ENCODE measurements around the gene GIMAP8. TPM values are rescaled to one million over a fixed set of nuclear protein-coding genes. Genes with fewer than 3 reads are reported as not detected.

Gene GIMAP8
- total and polyA plus RNA-seq, 4 experiments from 2014 or later, result 9.8 to 62.5 (median 49.5) TPM

DNA sequence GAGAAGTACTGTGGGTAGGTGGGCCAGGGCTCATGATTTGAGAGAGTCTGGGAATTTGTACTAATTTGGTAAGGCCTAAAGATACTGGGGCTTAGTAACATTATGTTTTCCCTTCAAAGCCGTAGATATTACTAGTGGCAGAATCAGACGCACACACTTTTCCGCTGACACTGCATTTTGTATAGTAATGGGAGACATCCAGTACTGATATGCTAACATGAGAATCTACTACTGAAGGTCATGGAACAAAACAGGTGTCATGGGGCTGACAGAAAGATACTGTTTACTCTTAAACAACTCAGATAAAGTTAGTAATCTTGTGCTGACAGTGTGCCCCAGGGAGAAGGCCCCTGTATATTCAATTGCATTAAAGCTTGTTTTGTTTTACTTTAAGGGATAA is 53.2 kb downstream of the GIMAP8 start:
- Histone ChIP-seq H3K9me3 (ENCODE audit: control insufficient read depth in 1 of 2, low read length in 2 of 2) (no peaks in the 10 kb centered on the region), H3K4me3 (ENCODE audit: low read length in 2 of 2) (no peak overlapping the region), H3K4me1 (ENCODE audit: insufficient read depth, low read length) (peaks cover 63% of the 10 kb centered on the region), H3K27ac (ENCODE audit: low read depth, low read length) (peak overlapping the region; percentile 51), H3K27me3 (ENCODE audit: insufficient read depth, low read length) (no peaks in the 10 kb centered on the region), H3K36me3 (ENCODE audit: insufficient read depth, low read length) (no peaks in the 10 kb centered on the region)
- Mint-ChIP-seq H3K36me3 (peaks cover 19 to 26% of the 10 kb centered on the region in 2 donors), H3K4me1 (peaks cover 67 to 95% (median 83%) of the 10 kb centered on the region in 4 donors), H3K9me3 (peaks cover 0 to 29% (median 21%) of the 10 kb centered on the region in 8 donors), H3K27me3 (no peaks in the 10 kb centered on the region), H3K27ac (peak overlapping the region; percentile 84 to 99 (median 92)), H3K4me3 (peak overlapping the region; percentile 62 to 86 (median 75))
- CTCF ChIA-PET (ENCODE audit: partially characterized antibody), result interaction anchor here (0.9 to 2.2 kb wide), 4 partner anchors 11 to 54 kb away, joined by 3 to 12 read pairs (median 8); partner anchors contain the start of gene GIMAP7
- intact Hi-C loops (cut with micrococcal nuclease), result no loop called here
- POLR2A ChIA-PET (ENCODE audit: partially characterized antibody), result interaction anchor here (0.8 to 10.4 kb wide), 13 partner anchors 11 to 251 kb away, joined by 3 to 280 read pairs (median 8); partner anchors contain the start of genes GIMAP4, GIMAP7 and GIMAP8
- DNase-seq, result peak in 2 of 5 donors; percentile 28 to 72

GRCh38 chr7:150507947-150508602 is 57.6 kb downstream of the GIMAP8 start:
- Histone ChIP-seq H3K36me3 (ENCODE audit: insufficient read depth, low read length) (no peaks in the 10 kb centered on the region), H3K4me3 (ENCODE audit: low read length in 2 of 2) (peak overlapping the region; percentile 4 to 28), H3K4me1 (ENCODE audit: insufficient read depth, low read length) (peaks cover 95% of the 10 kb centered on the region), H3K27ac (ENCODE audit: low read depth, low read length) (peak overlapping the region; percentile 61), H3K9me3 (ENCODE audit: control insufficient read depth in 1 of 2, low read length in 2 of 2) (no peaks in the 10 kb centered on the region), H3K27me3 (ENCODE audit: insufficient read depth, low read length) (no peaks in the 10 kb centered on the region)
- Mint-ChIP-seq H3K27ac (peak overlapping the region; percentile 89 to 96 (median 93)), H3K9me3 (peaks cover 3 to 11% (median 9%) of the 10 kb centered on the region in 8 donors), H3K4me1 (peaks cover 78 to 97% (median 87%) of the 10 kb centered on the region in 4 donors), H3K36me3 (peaks cover 4 to 11% of the 10 kb centered on the region in 2 donors), H3K4me3 (peak overlapping the region; percentile 78 to 88 (median 85)), H3K27me3 (no peaks in the 10 kb centered on the region)
- CTCF ChIA-PET (ENCODE audit: partially characterized antibody), result interaction anchor here (0.8 to 2.9 kb wide), 9 partner anchors 23 to 249 kb away, joined by 3 to 10 read pairs (median 3); partner anchors contain the start of gene GIMAP8
- no peak for DNase-seq
- POLR2A ChIA-PET (ENCODE audit: partially characterized antibody), result interaction anchor here (0.9 to 10.4 kb wide), 17 partner anchors 7 to 230 kb away, joined by 3 to 280 read pairs (median 3); partner anchors contain the start of genes GIMAP4, GIMAP5, GIMAP7 and GIMAP8
- intact Hi-C loops (cut with micrococcal nuclease), result no loop called here

DNA sequence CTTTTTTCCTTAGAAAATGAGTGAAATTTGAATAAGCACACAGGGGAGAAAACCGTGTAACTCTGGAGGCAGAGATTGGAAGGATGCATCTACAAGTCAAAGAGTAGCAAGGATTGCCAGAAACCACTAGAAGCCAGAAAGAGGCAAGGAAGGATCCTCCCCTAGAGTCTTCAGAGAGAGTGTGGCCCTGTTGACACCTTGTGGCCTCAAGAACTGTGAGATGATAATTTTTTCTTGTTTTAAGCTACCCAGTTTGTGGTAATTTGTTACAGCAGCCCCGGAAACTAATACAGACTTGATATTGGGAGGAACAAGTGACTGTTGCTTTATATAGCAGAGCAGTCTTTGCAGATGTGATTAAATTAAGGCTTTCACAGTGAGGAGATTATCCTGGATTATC is 60.6 kb downstream of the GIMAP8 start:
- Mint-ChIP-seq H3K4me3 (peak overlapping the region; percentile 33 to 100 (median 64)), H3K36me3 (peaks cover 18 to 26% of the 10 kb centered on the region in 2 donors), H3K4me1 (peaks cover 62 to 87% (median 73%) of the 10 kb centered on the region in 4 donors), H3K27me3 (no peaks in the 10 kb centered on the region), H3K27ac (peak overlapping the region; percentile 62 to 99 (median 94)), H3K9me3 (peaks cover 3 to 16% (median 9%) of the 10 kb centered on the region in 8 donors)
- intact Hi-C loops (cut with micrococcal nuclease), result loop anchor here (5.0 kb wide), 2 partner anchors 154 to 166 kb away; no protein-coding TSS in a partner anchor
- DNase-seq, result peak in 1 of 5 donors; percentile 42
- H3K27me3 ChIP-seq (ENCODE audit: insufficient read depth, low read length), result no peaks in the 10 kb centered on the region
- H3K4me3 ChIP-seq (ENCODE audit: low read length in 2 of 2), result peak overlapping the region; percentile 1 to 32
- peaks cover 83% of the 10 kb centered on the region for H3K4me1 ChIP-seq (ENCODE audit: insufficient read depth, low read length)
- ChIA-PET POLR2A (ENCODE audit: partially characterized antibody) (interaction anchor here (0.8 to 13.3 kb wide), 19 partner anchors 9 to 244 kb away, joined by 3 to 1033 read pairs (median 7); partner anchors contain the start of genes GIMAP2, GIMAP4, GIMAP6 and GIMAP8), CTCF (ENCODE audit: partially characterized antibody) (interaction anchor here (0.8 to 7.8 kb wide), 10 partner anchors 24 to 246 kb away, joined by 3 to 146 read pairs (median 7); partner anchors contain the start of gene GIMAP8)
- no peaks in the 10 kb centered on the region for H3K36me3 ChIP-seq (ENCODE audit: insufficient read depth, low read length)
- H3K27ac ChIP-seq (ENCODE audit: low read depth, low read length), result peak overlapping the region; percentile 77
- no peaks in the 10 kb centered on the region for H3K9me3 ChIP-seq (ENCODE audit: control insufficient read depth in 1 of 2, low read length in 2 of 2)

DNA sequence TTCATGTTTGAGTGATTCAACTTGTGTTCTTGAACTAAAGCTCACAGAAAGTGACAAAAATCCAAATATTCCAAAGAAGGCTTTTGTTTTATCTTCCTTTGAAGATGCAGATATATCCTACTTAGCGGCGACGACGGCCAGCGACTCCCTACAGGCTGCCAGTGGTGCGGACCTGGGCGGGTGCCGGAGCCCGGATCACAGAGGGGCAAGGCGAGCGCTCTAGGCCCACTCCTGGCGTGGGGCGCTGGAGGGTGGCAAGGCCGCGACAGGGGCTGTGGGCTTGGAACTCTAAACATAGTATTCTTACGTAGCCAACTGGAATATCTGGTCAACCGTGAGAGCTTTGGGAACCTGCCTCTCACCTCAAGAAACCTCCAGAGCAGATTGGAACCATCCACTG is 63.3 kb downstream of the GIMAP8 start:
- Mint-ChIP-seq H3K27ac (peak overlapping the region; percentile 94 to 99 (median 97)), H3K4me1 (peaks cover 42 to 62% (median 50%) of the 10 kb centered on the region in 4 donors), H3K4me3 (peak overlapping the region; percentile 97 to 100 (median 100)), H3K36me3 (peaks cover 39 to 50% of the 10 kb centered on the region in 2 donors), H3K9me3 (peaks cover 3 to 16% (median 9%) of the 10 kb centered on the region in 8 donors), H3K27me3 (no peaks in the 10 kb centered on the region)
- peak overlapping the region; percentile 77 for H3K27ac ChIP-seq (ENCODE audit: low read depth, low read length)
- DNase-seq, result no peak
- H3K4me3 ChIP-seq (ENCODE audit: low read length in 2 of 2), result peak overlapping the region; percentile 92 to 99
- H3K4me1 ChIP-seq (ENCODE audit: insufficient read depth, low read length), result peaks cover 57% of the 10 kb centered on the region
- intact Hi-C loops (cut with micrococcal nuclease), result loop anchor here (1.0 to 5.0 kb wide), 6 partner anchors 43 to 242 kb away; partner anchors contain the start of gene GIMAP8
- CTCF ChIA-PET (ENCODE audit: partially characterized antibody), result interaction anchor here (0.7 to 7.8 kb wide), 9 partner anchors 9 to 242 kb away, joined by 3 to 146 read pairs (median 9); partner anchors contain the start of genes GIMAP4 and GIMAP8
- POLR2A ChIA-PET (ENCODE audit: partially characterized antibody), result interaction anchor here (1.3 to 33.6 kb wide), 18 partner anchors 8 to 241 kb away, joined by 3 to 1033 read pairs (median 86); partner anchors contain the start of genes GIMAP1, GIMAP2, GIMAP4 and GIMAP5
- no peaks in the 10 kb centered on the region for H3K9me3 ChIP-seq (ENCODE audit: control insufficient read depth in 1 of 2, low read length in 2 of 2)
- no peaks in the 10 kb centered on the region for H3K27me3 ChIP-seq (ENCODE audit: insufficient read depth, low read length)
- no peaks in the 10 kb centered on the region for H3K36me3 ChIP-seq (ENCODE audit: insufficient read depth, low read length)

GRCh38 chr7:150514748-150515222 is 64.4 kb downstream of the GIMAP8 start, which contains the start of gene GIMAP7:
Gene GIMAP7, plus strand, starts transcription at chr7:150514872. Its CDS starts 5,103 bp downstream, at chr7:150519975.
- Mint-ChIP-seq H3K27me3 (no peaks in the 10 kb centered on the region), H3K4me3 (peak within 1 kb of the TSS; percentile 97 to 100 (median 100)), H3K9me3 (peaks cover 3 to 16% (median 9%) of the 10 kb centered on the region in 8 donors), H3K27ac (peak within 1 kb of the TSS; percentile 94 to 99 (median 97)), H3K36me3 (peaks cover 45 to 61% of the 10 kb centered on the region in 2 donors), H3K4me1 (peaks cover 36 to 54% (median 42%) of the 10 kb centered on the region in 4 donors)
- Histone ChIP-seq H3K27ac (ENCODE audit: low read depth, low read length) (peak within 1 kb of the TSS; percentile 77), H3K4me3 (ENCODE audit: low read length in 2 of 2) (peak within 1 kb of the TSS; percentile 92 to 99), H3K4me1 (ENCODE audit: insufficient read depth, low read length) (peaks cover 47% of the 10 kb centered on the region), H3K9me3 (ENCODE audit: control insufficient read depth in 1 of 2, low read length in 2 of 2) (no peaks in the 10 kb centered on the region), H3K36me3 (ENCODE audit: insufficient read depth, low read length) (peaks cover 2% of the 10 kb centered on the region), H3K27me3 (ENCODE audit: insufficient read depth, low read length) (no peaks in the 10 kb centered on the region)
- intact Hi-C loops (cut with micrococcal nuclease), result loop anchor here (1.0 to 5.0 kb wide), 10 partner anchors 33 to 241 kb away; partner anchors contain the start of genes GIMAP2 and GIMAP8
- ChIA-PET CTCF (ENCODE audit: partially characterized antibody) (interaction anchor here (0.9 to 7.8 kb wide), 25 partner anchors 12 to 244 kb away, joined by 3 to 146 read pairs (median 5); partner anchors contain the start of genes GIMAP1, GIMAP2, GIMAP4 and GIMAP6), POLR2A (ENCODE audit: partially characterized antibody) (interaction anchor here (0.6 to 33.6 kb wide), 42 partner anchors 10 to 240 kb away, joined by 3 to 1033 read pairs (median 9); partner anchors contain the start of genes GIMAP1, GIMAP2, GIMAP4 and GIMAP5)
- peak; percentile 77 to 84 (median 79) for DNase-seq

All from CD4-positive, alpha-beta memory T cell (primary cell).